Upper lobe of right lung (tissue), 1 donor: ENCODE data around the gene FNIP2. TPM values are rescaled to one million over a fixed set of nuclear protein-coding genes. Genes with fewer than 3 reads are reported as not detected.
"Not testable (repeated sequence)": the region's sequence is repeated elsewhere in the genome, so short reads cannot be mapped to it uniquely, and the experiment has no call there.

Experiments used
- ATAC-seq: fragments of 200-7000 bp; cut with Tn5 transposase; one replicate; pipeline ENCODE4 v1.9.1; 2020; ENCODE audit warnings: mild to moderate bottlenecking, moderate library complexity
- DNase-seq: peaks from one replicate; pipeline ENCODE4 v3.0.0-alpha.2; 2020
- H3K27ac ChIP-seq: fragments of 200-600 bp; one replicate; pipeline ENCODE4 v1.8.0; 2022
- H3K27me3 ChIP-seq: fragments of 200-600 bp; one replicate; pipeline ENCODE4 v1.8.0; 2022; ENCODE audit warnings: mild to moderate bottlenecking
- H3K36me3 ChIP-seq: fragments of 200-600 bp; one replicate; pipeline ENCODE4 v1.8.0; 2022
- H3K4me1 ChIP-seq: fragments of 200-600 bp; one replicate; pipeline ENCODE4 v1.8.0; 2022
- H3K4me3 ChIP-seq: fragments of 200-600 bp; one replicate; pipeline ENCODE4 v1.8.0; 2022; ENCODE audit warnings: mild to moderate bottlenecking
- H3K9me3 ChIP-seq: fragments of 200-600 bp; one replicate; pipeline ENCODE4 v1.8.0; 2022
- intact Hi-C: fragments of 100-400 bp; cut with DNase I; formaldehyde crosslinking; loops from one replicate; pipeline ENCODE4 v1.11.0; 2022
- total RNA-seq: library from RNA; stranded (reverse); fragmentation: NEBNext Ultra II Directional; extraction: Animal tissue kit (Norgen Biotek cat#: 25700); gene quantifications from one replicate; pipeline ENCODE4 v1.2.1, GENCODE V29; 2021
- TF ChIP-seq, protein P1 (sequence below): fragments of 200-600 bp; IDR thresholded peaks from one replicate; pipeline ENCODE4 v1.8.0; 2022; ENCODE audit warnings: antibody characterized with exemption
- donor health status: DM: no; HTN: yes; CAD: no; lungs with severe emphysema.

FNIP2 gene
- total RNA-seq, 1 donor from 2014 or later: 98.4 TPM

DNA sequence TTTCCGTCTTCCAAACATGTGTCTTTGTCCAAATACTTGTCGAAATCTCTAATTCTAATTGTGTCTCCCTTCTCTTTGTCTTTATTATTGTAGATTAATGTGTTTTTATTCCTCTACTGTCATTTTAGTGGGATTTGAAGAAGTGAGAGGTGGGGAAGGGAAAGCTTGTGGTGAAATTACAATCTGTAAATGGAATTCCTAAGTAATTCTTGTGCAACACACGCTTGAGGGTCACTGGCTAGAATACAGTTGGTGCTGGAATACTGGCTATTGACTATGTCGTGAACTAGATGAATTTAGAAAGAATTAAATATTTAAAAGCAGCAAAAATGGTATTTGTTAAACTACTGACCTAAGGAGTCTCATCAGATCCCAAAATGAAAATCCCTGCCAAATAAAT, 10.7 kb upstream of the FNIP2 start:
- H3K4me1 ChIP-seq: no peaks in the 10 kb centered on the region
- no peak overlapping the region for H3K27ac ChIP-seq
- DNase-seq: no peak
- no peaks in the 10 kb centered on the region for H3K9me3 ChIP-seq
- TF ChIP-seq, protein P1, sequence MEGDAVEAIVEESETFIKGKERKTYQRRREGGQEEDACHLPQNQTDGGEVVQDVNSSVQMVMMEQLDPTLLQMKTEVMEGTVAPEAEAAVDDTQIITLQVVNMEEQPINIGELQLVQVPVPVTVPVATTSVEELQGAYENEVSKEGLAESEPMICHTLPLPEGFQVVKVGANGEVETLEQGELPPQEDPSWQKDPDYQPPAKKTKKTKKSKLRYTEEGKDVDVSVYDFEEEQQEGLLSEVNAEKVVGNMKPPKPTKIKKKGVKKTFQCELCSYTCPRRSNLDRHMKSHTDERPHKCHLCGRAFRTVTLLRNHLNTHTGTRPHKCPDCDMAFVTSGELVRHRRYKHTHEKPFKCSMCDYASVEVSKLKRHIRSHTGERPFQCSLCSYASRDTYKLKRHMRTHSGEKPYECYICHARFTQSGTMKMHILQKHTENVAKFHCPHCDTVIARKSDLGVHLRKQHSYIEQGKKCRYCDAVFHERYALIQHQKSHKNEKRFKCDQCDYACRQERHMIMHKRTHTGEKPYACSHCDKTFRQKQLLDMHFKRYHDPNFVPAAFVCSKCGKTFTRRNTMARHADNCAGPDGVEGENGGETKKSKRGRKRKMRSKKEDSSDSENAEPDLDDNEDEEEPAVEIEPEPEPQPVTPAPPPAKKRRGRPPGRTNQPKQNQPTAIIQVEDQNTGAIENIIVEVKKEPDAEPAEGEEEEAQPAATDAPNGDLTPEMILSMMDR: no peak
- ATAC-seq: no peak
- intact Hi-C loops: no loop called here
- H3K4me3 ChIP-seq: no peak overlapping the region
- no peaks in the 10 kb centered on the region for H3K36me3 ChIP-seq
- H3K27me3 ChIP-seq: no peaks in the 10 kb centered on the region

DNA sequence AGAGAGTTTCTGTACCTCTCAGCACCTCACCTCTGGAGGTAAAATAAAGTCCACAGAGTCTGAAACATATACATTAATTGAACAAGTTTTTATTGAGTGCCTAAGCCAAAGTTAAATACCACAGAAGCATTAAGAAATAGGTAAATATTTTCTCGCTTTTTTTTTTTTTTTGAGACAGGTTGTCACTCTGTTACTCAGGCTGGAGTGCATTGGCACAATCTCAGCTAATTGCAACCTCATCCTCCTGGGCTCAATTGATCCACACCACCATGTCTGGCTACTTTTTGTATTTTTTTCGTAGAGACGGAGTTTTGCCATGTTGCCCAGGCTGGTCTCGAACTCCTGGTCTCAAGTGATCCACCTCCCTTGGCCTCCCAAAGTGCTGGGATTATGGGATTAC, 10.1 kb upstream of the FNIP2 start:
- TF ChIP-seq, protein P1: no peak
- no peak overlapping the region for H3K4me3 ChIP-seq
- H3K36me3 ChIP-seq: no peaks in the 10 kb centered on the region
- intact Hi-C loops: no loop called here
- no peaks in the 10 kb centered on the region for H3K9me3 ChIP-seq
- no peaks in the 10 kb centered on the region for H3K27me3 ChIP-seq
- no peak overlapping the region for H3K27ac ChIP-seq
- ATAC-seq (no peak), DNase-seq (no peak)
- H3K4me1 ChIP-seq: no peaks in the 10 kb centered on the region

DNA sequence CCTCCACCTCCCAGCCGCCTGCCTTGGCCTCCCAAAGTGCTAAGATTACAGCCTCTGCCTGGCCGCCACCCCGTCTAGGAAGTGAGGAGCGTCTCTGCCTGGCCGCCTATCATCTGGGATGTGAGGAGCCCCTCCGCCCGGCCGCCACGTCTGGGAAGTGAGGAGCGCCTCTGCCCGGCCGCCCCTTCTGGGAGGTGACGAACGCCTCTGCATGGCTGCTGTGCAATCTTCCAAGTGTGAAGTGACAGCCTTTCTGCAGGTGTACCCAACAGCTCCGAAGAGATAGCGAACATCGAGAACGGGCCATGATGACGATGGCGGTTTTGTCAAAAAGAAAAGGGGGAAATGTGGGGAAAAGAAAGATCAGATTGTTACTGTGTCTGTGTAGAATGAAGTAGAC, 9.3 kb upstream of the FNIP2 start:
- H3K4me3 ChIP-seq, H3K27ac ChIP-seq, H3K27me3 ChIP-seq, ATAC-seq, DNase-seq, H3K4me1 ChIP-seq, H3K36me3 ChIP-seq, H3K9me3 ChIP-seq, intact Hi-C loops: not testable (repeated sequence)

DNA sequence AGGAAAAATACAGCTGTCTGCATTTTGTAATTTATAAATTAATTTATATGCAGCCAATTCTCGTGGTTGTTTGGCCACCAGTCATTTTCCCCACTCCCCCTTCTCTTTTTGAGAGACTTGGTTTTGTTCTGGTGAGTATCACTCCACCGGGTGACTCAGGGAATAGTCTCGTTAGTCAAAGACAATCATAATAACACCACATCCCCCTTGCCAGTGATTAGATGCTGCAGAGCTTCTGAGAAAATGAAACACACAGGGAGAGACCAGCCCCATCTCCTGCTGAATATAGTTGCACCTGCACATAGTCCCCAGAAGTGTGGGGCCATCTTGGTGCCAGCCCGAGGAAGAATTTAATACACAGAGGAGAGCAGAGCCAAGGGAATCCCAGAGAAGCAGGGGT, 8.0 kb upstream of the FNIP2 start:
- ATAC-seq (no peak), DNase-seq (no peak)
- Histone ChIP-seq H3K4me1 (no peaks in the 10 kb centered on the region), H3K9me3 (no peaks in the 10 kb centered on the region), H3K4me3 (no peak overlapping the region), H3K27me3 (no peaks in the 10 kb centered on the region), H3K27ac (no peak overlapping the region), H3K36me3 (no peaks in the 10 kb centered on the region)
- TF ChIP-seq, protein P1: no peak
- intact Hi-C loops: no loop called here

DNA sequence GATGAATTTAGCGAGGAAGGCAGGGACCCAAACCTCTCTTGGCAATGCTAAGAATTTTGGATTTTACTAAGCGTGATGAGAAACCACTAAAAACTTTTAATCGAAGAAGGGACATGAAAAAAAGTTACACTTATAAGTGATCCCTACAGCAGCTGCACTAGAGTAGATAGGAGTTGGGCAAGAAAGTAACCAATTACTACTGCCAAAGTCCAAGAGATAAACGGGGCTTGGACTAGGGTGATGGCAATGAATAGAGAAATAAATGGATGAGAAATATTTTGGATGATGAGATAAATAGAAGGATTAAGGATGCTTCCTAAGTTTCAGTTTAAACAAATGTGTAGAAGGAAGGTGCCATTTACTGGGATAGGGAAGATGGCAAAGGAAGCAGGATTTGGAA, 6.3 kb upstream of the FNIP2 start:
- intact Hi-C loops: no loop called here
- TF ChIP-seq, protein P1: no peak
- Histone ChIP-seq H3K27me3 (no peaks in the 10 kb centered on the region), H3K9me3 (no peaks in the 10 kb centered on the region), H3K4me1 (peaks cover 9% of the 10 kb centered on the region), H3K36me3 (no peaks in the 10 kb centered on the region), H3K4me3 (no peak overlapping the region), H3K27ac (no peak overlapping the region)
- DNase-seq (no peak), ATAC-seq (no peak)

DNA sequence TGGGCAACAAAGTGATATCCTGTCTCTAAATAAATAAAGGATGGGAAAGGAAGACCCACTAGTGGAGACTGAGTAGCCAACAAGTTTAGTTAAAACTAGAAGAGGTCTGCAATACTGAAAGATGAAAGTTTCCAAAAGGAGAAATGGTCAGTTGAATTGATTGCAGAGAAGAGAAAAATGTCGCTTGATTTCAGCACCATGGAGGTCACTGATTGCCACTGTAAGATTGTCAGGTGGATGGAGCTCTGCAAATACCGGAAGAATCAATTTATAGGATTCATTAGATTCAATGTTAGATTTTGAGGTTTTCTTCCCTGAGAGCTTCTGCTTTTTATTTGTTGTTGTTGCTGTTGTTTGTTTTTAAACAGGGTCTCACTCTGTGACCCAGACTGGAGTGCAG, 5.4 kb upstream of the FNIP2 start:
- intact Hi-C loops: no loop called here
- H3K9me3 ChIP-seq: no peaks in the 10 kb centered on the region
- TF ChIP-seq, protein P1: no peak
- DNase-seq (no peak), ATAC-seq (no peak)
- no peak overlapping the region for H3K4me3 ChIP-seq
- H3K27ac ChIP-seq: no peak overlapping the region
- no peaks in the 10 kb centered on the region for H3K36me3 ChIP-seq
- peaks cover 11% of the 10 kb centered on the region for H3K4me1 ChIP-seq
- no peaks in the 10 kb centered on the region for H3K27me3 ChIP-seq
